Dendritic cell treated with granulocyte-macrophage colony-stimulating factor and Interleukin-4, amounts not matched to agents 40 ng/mL and 50 ng/mL, for 4 days (primary cell): Measurements from ENCODE around the gene KIF13A.
A peak's percentile ranks its signal among the peaks of the same experiment; 100 is the strongest.
"Not testable (repeated sequence)": the region's sequence is repeated elsewhere in the genome, so short reads cannot be mapped to it uniquely, and the experiment has no call there.

Experiments
- H3K27ac Mint-ChIP-seq: one replicate; pipeline ENCODE4 v1.8.0; 2022; ENCODE audit warnings: mild to moderate bottlenecking, mixed read lengths
- H3K27me3 Mint-ChIP-seq: one replicate; pipeline ENCODE4 v1.8.0; 2022; ENCODE audit warnings: mild to moderate bottlenecking, mixed read lengths
- H3K36me3 Mint-ChIP-seq: one replicate; pipeline ENCODE4 v1.8.0; 2022; ENCODE audit warnings: low read depth, mixed read lengths
- H3K4me1 Mint-ChIP-seq: one replicate; pipeline ENCODE4 v1.8.0; 2022; ENCODE audit warnings: low read depth, mixed read lengths
- H3K4me3 Mint-ChIP-seq: one replicate; pipeline ENCODE4 v1.8.0; 2022; ENCODE audit warnings: mild to moderate bottlenecking, moderate library complexity, mixed read lengths
- H3K9me3 Mint-ChIP-seq: one replicate; pipeline ENCODE4 v1.8.0; 2022; ENCODE audit warnings: mixed read lengths
- intact Hi-C: fragments of 100-400 bp; cut with micrococcal nuclease; formaldehyde crosslinking; loops from one replicate; pipeline ENCODE4 v1.15.0; 2022

The KIF13A gene

GRCh38 chr6:17735311-17735710, 252.1 kb downstream of the KIF13A start:
- H3K36me3 Mint-ChIP-seq, H3K4me1 Mint-ChIP-seq, H3K27me3 Mint-ChIP-seq, H3K27ac Mint-ChIP-seq, H3K4me3 Mint-ChIP-seq, intact Hi-C loops: not testable (repeated sequence)
- peaks cover 27% of the 10 kb centered on the region for H3K9me3 Mint-ChIP-seq

GRCh38 chr6:17730078-17730704, 257.2 kb downstream of the KIF13A start:
- intact Hi-C loops, result no loop called here
- H3K9me3 Mint-ChIP-seq, result peaks cover 10% of the 10 kb centered on the region
- no peak overlapping the region for H3K27ac Mint-ChIP-seq
- no peaks in the 10 kb centered on the region for H3K36me3 Mint-ChIP-seq
- H3K4me3 Mint-ChIP-seq, result no peak overlapping the region
- no peaks in the 10 kb centered on the region for H3K4me1 Mint-ChIP-seq
- no peaks in the 10 kb centered on the region for H3K27me3 Mint-ChIP-seq

GRCh38 chr6:17729223-17730077, 258.0 kb downstream of the KIF13A start:
- Mint-ChIP-seq H3K27me3 (no peaks in the 10 kb centered on the region), H3K9me3 (peaks cover 10% of the 10 kb centered on the region), H3K4me1 (no peaks in the 10 kb centered on the region), H3K36me3 (no peaks in the 10 kb centered on the region), H3K4me3 (no peak overlapping the region), H3K27ac (no peak overlapping the region)
- intact Hi-C loops, result no loop called here

- H3K27me3 Mint-ChIP-seq, result no peaks in the 10 kb centered on the region
Observed at GRCh38 chr6:17728551-17729222, 258.7 kb downstream of the KIF13A start.

GRCh38 chr6:17725083-17725482, 262.4 kb downstream of the KIF13A start:
- no peak overlapping the region for H3K4me3 Mint-ChIP-seq
- intact Hi-C loops, result no loop called here
- no peak overlapping the region for H3K27ac Mint-ChIP-seq
- no peaks in the 10 kb centered on the region for H3K4me1 Mint-ChIP-seq
- H3K36me3 Mint-ChIP-seq, result no peaks in the 10 kb centered on the region
- H3K27me3 Mint-ChIP-seq, result no peaks in the 10 kb centered on the region
- peaks cover 10% of the 10 kb centered on the region for H3K9me3 Mint-ChIP-seq

More at GRCh38 chr6:17728551-17729222, 258.7 kb downstream of the KIF13A start:
- H3K36me3 Mint-ChIP-seq, result no peaks in the 10 kb centered on the region
- H3K4me3 Mint-ChIP-seq, result no peak overlapping the region
- intact Hi-C loops, result no loop called here
- H3K27ac Mint-ChIP-seq, result no peak overlapping the region
- H3K4me1 Mint-ChIP-seq, result no peaks in the 10 kb centered on the region
- peaks cover 10% of the 10 kb centered on the region for H3K9me3 Mint-ChIP-seq

GRCh38 chr6:17724341-17724740, 263.1 kb downstream of the KIF13A start:
- peaks cover 5% of the 10 kb centered on the region for H3K9me3 Mint-ChIP-seq
- H3K27me3 Mint-ChIP-seq, result no peaks in the 10 kb centered on the region
- H3K36me3 Mint-ChIP-seq, result no peaks in the 10 kb centered on the region
- intact Hi-C loops, result no loop called here
- no peak overlapping the region for H3K4me3 Mint-ChIP-seq
- H3K27ac Mint-ChIP-seq, result no peak overlapping the region
- H3K4me1 Mint-ChIP-seq, result no peaks in the 10 kb centered on the region

- intact Hi-C loops, result no loop called here
- no peak overlapping the region for H3K27ac Mint-ChIP-seq
- no peaks in the 10 kb centered on the region for H3K27me3 Mint-ChIP-seq
- H3K4me1 Mint-ChIP-seq, result no peaks in the 10 kb centered on the region
- no peak overlapping the region for H3K4me3 Mint-ChIP-seq
- H3K9me3 Mint-ChIP-seq, result no peaks in the 10 kb centered on the region
- H3K36me3 Mint-ChIP-seq, result no peaks in the 10 kb centered on the region
Observed at GRCh38 chr6:17721671-17722070, 265.8 kb downstream of the KIF13A start.

GRCh38 chr6:17719323-17720041, 268.0 kb downstream of the KIF13A start:
- no peaks in the 10 kb centered on the region for H3K27me3 Mint-ChIP-seq
- H3K4me3 Mint-ChIP-seq, result no peak overlapping the region
- peaks cover 12% of the 10 kb centered on the region for H3K4me1 Mint-ChIP-seq
- H3K36me3 Mint-ChIP-seq, result no peaks in the 10 kb centered on the region
- no peak overlapping the region for H3K27ac Mint-ChIP-seq
- intact Hi-C loops, result no loop called here
- H3K9me3 Mint-ChIP-seq, result no peaks in the 10 kb centered on the region

- Mint-ChIP-seq H3K4me1 (peaks cover 13% of the 10 kb centered on the region), H3K27ac (no peak overlapping the region), H3K27me3 (no peaks in the 10 kb centered on the region), H3K36me3 (no peaks in the 10 kb centered on the region), H3K4me3 (no peak overlapping the region), H3K9me3 (no peaks in the 10 kb centered on the region)
- intact Hi-C loops, result no loop called here
Observed at GRCh38 chr6:17716221-17716620, 271.2 kb downstream of the KIF13A start.

GRCh38 chr6:17714879-17715851, 272.3 kb downstream of the KIF13A start:
- Mint-ChIP-seq H3K4me1 (peaks cover 13% of the 10 kb centered on the region), H3K27ac (peak overlapping the region; percentile 88), H3K4me3 (peak overlapping the region; percentile 54), H3K36me3 (no peaks in the 10 kb centered on the region), H3K27me3 (no peaks in the 10 kb centered on the region), H3K9me3 (no peaks in the 10 kb centered on the region)
- intact Hi-C loops, result no loop called here

GRCh38 chr6:17714177-17714576, 273.3 kb downstream of the KIF13A start:
- Mint-ChIP-seq H3K9me3 (no peaks in the 10 kb centered on the region), H3K27ac (peak overlapping the region; percentile 88), H3K4me3 (no peak overlapping the region), H3K36me3 (no peaks in the 10 kb centered on the region), H3K27me3 (no peaks in the 10 kb centered on the region), H3K4me1 (peaks cover 13% of the 10 kb centered on the region)
- intact Hi-C loops, result no loop called here

GRCh38 chr6:17712576-17712975, 274.9 kb downstream of the KIF13A start:
- no peak overlapping the region for H3K27ac Mint-ChIP-seq
- H3K36me3 Mint-ChIP-seq, result no peaks in the 10 kb centered on the region
- no peaks in the 10 kb centered on the region for H3K9me3 Mint-ChIP-seq
- no peak overlapping the region for H3K4me3 Mint-ChIP-seq
- intact Hi-C loops, result no loop called here
- H3K4me1 Mint-ChIP-seq, result peaks cover 19% of the 10 kb centered on the region
- H3K27me3 Mint-ChIP-seq, result no peaks in the 10 kb centered on the region

GRCh38 chr6:17710331-17710730, 277.1 kb downstream of the KIF13A start:
- no peaks in the 10 kb centered on the region for H3K9me3 Mint-ChIP-seq
- H3K36me3 Mint-ChIP-seq, result peaks cover 16% of the 10 kb centered on the region

More at GRCh38 chr6:17710331-17710730, 277.1 kb downstream of the KIF13A start:
- no peak overlapping the region for H3K27ac Mint-ChIP-seq
- no peak overlapping the region for H3K4me3 Mint-ChIP-seq
- intact Hi-C loops, result no loop called here
- peaks cover 26% of the 10 kb centered on the region for H3K4me1 Mint-ChIP-seq
- no peaks in the 10 kb centered on the region for H3K27me3 Mint-ChIP-seq
